Esophagus (tissue), 2 donors: ENCODE results near the gene GLIS2. TPM values are rescaled to one million over a fixed set of nuclear protein-coding genes. Genes with fewer than 3 reads are reported as not detected.
A peak's percentile ranks its signal among the peaks of the same experiment; 100 is the strongest.
"Not testable (repeated sequence)": the region's sequence is repeated elsewhere in the genome, so short reads cannot be mapped to it uniquely, and the experiment has no call there.

Experiments used
- H3K27ac ChIP-seq, 2 donors: one replicate each; pipeline ENCODE4 v1.5.1; 2013; ENCODE audit warnings: low read depth in 2 of 2, mild to moderate bottlenecking in 2 of 2, inconsistent platforms in 1 of 2, low read length in 1 of 2, moderate library complexity in 1 of 2
- H3K27me3 ChIP-seq, 2 donors: one replicate each; pipeline ENCODE4 v1.6.1; 2013; ENCODE audit warnings: low read length in 2 of 2, control low read depth in 1 of 2, mild to moderate bottlenecking in 1 of 2; ENCODE audit not compliant: insufficient read depth in 2 of 2, control insufficient read depth in 1 of 2
- H3K36me3 ChIP-seq, 2 donors: one replicate each; pipeline ENCODE4 v1.6.1; 2013; ENCODE audit warnings: low read length in 1 of 2; ENCODE audit not compliant: control insufficient read depth in 2 of 2, insufficient read depth in 2 of 2
- H3K4me1 ChIP-seq, 2 donors: one replicate each; pipeline ENCODE4 v1.6.1; 2013; ENCODE audit warnings: low read length in 1 of 2; ENCODE audit not compliant: control insufficient read depth in 2 of 2, insufficient read depth in 2 of 2
- H3K4me3 ChIP-seq, 2 donors: one replicate each; pipeline ENCODE4 v1.5.1; 2013; ENCODE audit warnings: low read length in 2 of 2, mild to moderate bottlenecking in 2 of 2, low read depth in 1 of 2, moderate library complexity in 1 of 2
- H3K9me3 ChIP-seq, 2 donors: one replicate each; pipeline ENCODE4 v1.6.1; 2013; ENCODE audit warnings: mild to moderate bottlenecking in 2 of 2, low read depth in 1 of 2, low read length in 1 of 2, moderate library complexity in 1 of 2; ENCODE audit not compliant: control insufficient read depth in 2 of 2, insufficient read depth in 1 of 2
- WGBS, 2 donors: extraction: QIAGEN DNeasy Blood & Tissue Kit; methylation state at CpG; one replicate each; pipeline ENCODE4 v1.1.7; 2013; 5-methylcytosine and 5-hydroxymethylcytosine counted together
- polyA plus RNA-seq, 2 donors: library from polyadenylated mRNA; stranded (reverse); fragments of 200-250 nt; gene quantifications; one replicate each; pipeline ENCODE4 v1.2.3, GENCODE V29; 2013
- donor health status: healthy with polysubstance abuse.
- donor health status: Bipolar disorder and iron deficiency.

The GLIS2 gene
- polyA plus RNA-seq, 2 donors: 1.2 to 1.6 TPM

- H3K27ac ChIP-seq: no peak overlapping the region
- no peak overlapping the region for H3K4me3 ChIP-seq
- peaks cover 14 to 17% of the 10 kb centered on the region in 2 donors for H3K36me3 ChIP-seq
- 87 to 90% methylated on average over 6 of the region's 6 CpGs for WGBS, 2 donors
- no peaks in the 10 kb centered on the region for H3K9me3 ChIP-seq
- H3K4me1 ChIP-seq: peaks cover 2 to 9% of the 10 kb centered on the region in 2 donors
- no peaks in the 10 kb centered on the region for H3K27me3 ChIP-seq
Observed at GRCh38 chr16:4340443-4340842, 24.6 kb downstream of the GLIS2 start.

- Histone ChIP-seq H3K27ac (no peak overlapping the region), H3K36me3 (peaks cover 14 to 15% of the 10 kb centered on the region in 2 donors)
- WGBS, 2 donors: 94 to 95% methylated on average over 13 of the region's 13 CpGs
Observed at GRCh38 chr16:4341250-4341649, 25.4 kb downstream of the GLIS2 start.

DNA sequence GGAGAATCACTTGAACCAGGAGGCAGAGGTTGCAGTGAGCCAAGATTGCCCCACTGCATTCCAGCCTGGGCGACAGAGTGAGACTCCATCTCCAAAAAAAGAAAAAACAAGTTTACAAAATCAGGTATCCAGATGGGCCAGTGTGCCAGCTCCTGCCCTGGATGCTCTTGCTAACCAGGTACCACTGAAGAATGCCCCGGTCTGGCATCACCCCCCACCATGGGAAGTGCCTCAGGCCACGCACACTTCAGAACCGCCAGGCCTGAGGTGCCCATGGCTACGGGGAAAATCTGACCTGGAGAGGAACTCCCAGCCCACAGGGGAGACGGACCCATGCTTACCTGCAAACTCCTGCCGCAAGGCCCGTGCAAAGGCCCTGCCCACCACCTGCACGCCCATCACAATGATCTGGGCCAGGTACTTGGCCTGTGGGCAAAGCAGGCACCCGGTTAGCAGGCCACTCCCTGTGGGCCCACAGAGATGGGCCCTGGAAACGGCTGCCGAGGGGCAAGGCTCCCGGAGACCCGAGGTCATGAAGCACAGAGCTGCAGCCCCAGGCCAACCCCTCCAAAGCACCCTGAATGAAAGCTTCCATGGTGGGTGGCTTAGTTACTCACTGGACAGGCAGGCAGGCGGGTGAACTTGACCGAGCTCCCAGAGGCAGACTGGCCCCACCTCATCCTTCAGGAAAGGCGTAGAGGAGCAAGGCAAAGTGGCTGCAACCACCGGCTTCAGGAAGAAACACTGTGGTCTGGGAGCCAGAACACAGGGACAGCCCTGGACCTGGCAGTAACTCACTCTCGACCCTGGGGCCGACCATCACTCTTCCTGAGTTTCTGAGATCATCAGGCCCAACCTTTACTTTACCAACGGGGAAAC lies 27.2 kb downstream of the GLIS2 start:
- no peak overlapping the region for H3K27ac ChIP-seq
- peaks cover 0 to 1% of the 10 kb centered on the region in 2 donors for H3K9me3 ChIP-seq
- H3K4me3 ChIP-seq: no peak overlapping the region
- WGBS, 2 donors: 83 to 85% methylated on average over 21 of the region's 21 CpGs
- H3K36me3 ChIP-seq: peaks cover 14 to 16% of the 10 kb centered on the region in 2 donors
- H3K4me1 ChIP-seq: peaks cover 2 to 12% of the 10 kb centered on the region in 2 donors
- H3K27me3 ChIP-seq: no peaks in the 10 kb centered on the region

More at GRCh38 chr16:4341250-4341649, 25.4 kb downstream of the GLIS2 start:
- no peak overlapping the region for H3K4me3 ChIP-seq
- peaks cover 0 to 1% of the 10 kb centered on the region in 2 donors for H3K9me3 ChIP-seq
- no peaks in the 10 kb centered on the region for H3K27me3 ChIP-seq
- H3K4me1 ChIP-seq: peaks cover 2 to 9% of the 10 kb centered on the region in 2 donors

- H3K4me1 ChIP-seq: peaks cover 2 to 12% of the 10 kb centered on the region in 2 donors
- WGBS, 2 donors: 41% methylated on average over 9 of the region's 10 CpGs
- H3K9me3 ChIP-seq, H3K4me3 ChIP-seq, H3K27ac ChIP-seq, H3K27me3 ChIP-seq: not testable (repeated sequence)
- H3K36me3 ChIP-seq: peaks cover 10 to 16% of the 10 kb centered on the region in 2 donors
Observed at GRCh38 chr16:4344300-4344982, 28.6 kb downstream of the GLIS2 start.

- 61 to 65% methylated on average over 26 of the region's 26 CpGs for WGBS, 2 donors
- H3K27me3 ChIP-seq: no peaks in the 10 kb centered on the region
- H3K4me1 ChIP-seq: peaks cover under 1 to 9% of the 10 kb centered on the region in 2 donors
- H3K36me3 ChIP-seq: peaks cover 6 to 16% of the 10 kb centered on the region in 2 donors
- no peak overlapping the region for H3K27ac ChIP-seq
- H3K4me3 ChIP-seq: no peak overlapping the region
- peaks cover 0 to 1% of the 10 kb centered on the region in 2 donors for H3K9me3 ChIP-seq
Observed at GRCh38 chr16:4344983-4345835, 29.3 kb downstream of the GLIS2 start.

DNA sequence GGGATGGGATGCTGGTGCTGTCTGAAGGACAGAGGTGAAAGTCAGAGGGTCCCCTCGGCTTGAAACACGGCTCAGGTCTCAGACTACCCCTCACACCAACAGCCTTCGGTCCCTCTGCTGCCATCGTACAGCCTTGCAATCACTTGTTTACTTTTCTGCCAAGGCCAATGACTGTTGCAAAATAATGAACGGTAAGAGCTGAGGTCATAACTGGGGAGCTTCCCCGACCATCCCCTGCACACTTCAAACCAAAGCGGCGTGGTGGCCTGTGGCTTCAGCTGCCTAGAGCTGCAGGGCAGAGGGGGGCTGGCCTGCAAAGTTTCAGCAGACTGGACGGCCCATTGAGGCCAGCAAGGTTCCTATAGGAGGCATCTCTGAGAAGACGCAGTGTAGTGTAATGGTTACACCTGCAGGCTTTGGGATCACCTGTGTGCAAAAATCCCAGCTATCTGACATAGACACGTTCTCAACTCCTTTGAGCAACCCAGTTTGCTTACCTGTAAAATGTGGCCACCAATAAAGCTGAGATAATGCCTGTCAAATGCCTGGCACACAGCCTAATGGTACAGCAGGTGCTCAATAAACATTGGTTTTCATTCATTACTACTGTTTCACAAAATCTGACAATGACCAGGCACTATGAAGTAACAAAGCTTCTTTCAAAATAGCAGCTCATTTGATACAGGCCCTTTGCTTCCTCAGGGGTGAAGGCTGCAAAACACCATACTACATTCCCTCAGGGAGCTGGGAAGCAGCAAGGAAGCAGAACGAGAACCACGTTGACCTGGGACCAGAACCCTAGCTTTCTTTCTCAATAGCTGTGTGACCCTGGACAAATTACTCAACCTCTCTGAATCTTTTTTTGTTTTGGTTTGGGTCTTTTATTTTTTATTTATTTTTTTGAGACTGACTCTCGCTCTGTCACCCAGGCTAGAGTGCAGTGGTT lies 30.2 kb downstream of the GLIS2 start:
- 63 to 72% methylated on average over 14 of the region's 14 CpGs for WGBS, 2 donors
- peaks cover 4 to 9% of the 10 kb centered on the region in 2 donors for H3K4me1 ChIP-seq
- peak overlapping the region in 1 of 2 donors; percentile 15 for H3K27ac ChIP-seq
- peaks cover 0 to 1% of the 10 kb centered on the region in 2 donors for H3K9me3 ChIP-seq
- no peaks in the 10 kb centered on the region for H3K27me3 ChIP-seq
- peaks cover 0 to 11% of the 10 kb centered on the region in 2 donors for H3K36me3 ChIP-seq
- no peak overlapping the region for H3K4me3 ChIP-seq

DNA sequence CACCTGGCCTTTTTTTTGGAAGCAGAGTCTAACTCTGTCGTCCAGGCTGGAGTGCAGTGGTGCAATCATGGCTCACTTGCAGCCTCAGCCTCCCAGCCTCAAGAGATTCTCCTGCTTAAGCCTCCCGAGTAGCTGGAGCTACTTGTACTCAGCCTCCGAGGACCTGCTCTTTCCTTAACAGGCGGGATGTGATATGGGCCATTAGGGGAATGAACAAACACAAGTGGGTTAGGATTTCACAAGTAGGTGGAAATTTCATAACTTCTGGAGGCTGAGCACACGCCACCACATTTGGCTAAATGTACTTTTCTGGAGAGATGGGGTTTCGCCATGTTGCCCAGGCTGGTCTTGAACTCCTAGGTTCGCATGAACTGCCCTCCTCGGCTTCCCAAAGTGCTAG lies 31.1 kb downstream of the GLIS2 start:
- peaks cover 0 to 8% of the 10 kb centered on the region in 2 donors for H3K36me3 ChIP-seq
- 84 to 88% methylated on average over 8 of the region's 8 CpGs for WGBS, 2 donors
- H3K4me1 ChIP-seq: peaks cover 4 to 9% of the 10 kb centered on the region in 2 donors
- H3K27me3 ChIP-seq: no peaks in the 10 kb centered on the region
- H3K4me3 ChIP-seq: no peak overlapping the region
- H3K9me3 ChIP-seq: peaks cover 0 to 1% of the 10 kb centered on the region in 2 donors
- H3K27ac ChIP-seq: no peak overlapping the region

- Histone ChIP-seq H3K9me3 (peaks cover 0 to 1% of the 10 kb centered on the region in 2 donors), H3K27ac (peak overlapping the region in 1 of 2 donors; percentile 26), H3K4me3 (no peak overlapping the region), H3K4me1 (peaks cover 4 to 9% of the 10 kb centered on the region in 2 donors), H3K27me3 (no peaks in the 10 kb centered on the region), H3K36me3 (peaks cover 0 to 6% of the 10 kb centered on the region in 2 donors)
- 68 to 69% methylated on average over 17 of the region's 17 CpGs for WGBS, 2 donors
Observed at GRCh38 chr16:4347765-4348509, 32.1 kb downstream of the GLIS2 start.
